GM18951 (cell line): Measurements from ENCODE around the gene WDR76.

Experiments used
- POLR2A ChIP-seq: IDR thresholded peaks from 4 replicates; pipeline ENCODE4 v1.6.1; 2011; ENCODE audit warnings: mild to moderate bottlenecking; ENCODE audit not compliant: insufficient read length, insufficient read depth; ENCODE audit errors: extremely low read depth
- in situ Hi-C: fragments of 300-500 bp; cut with MboI; formaldehyde crosslinking; loops from one replicate; pipeline ENCODE4 v1.12.0; 2022; ENCODE audit warnings: low sequenced_read_pairs, mixed read lengths, inconsistent platforms; ENCODE audit not compliant: unreplicated experiment

Gene WDR76

DNA sequence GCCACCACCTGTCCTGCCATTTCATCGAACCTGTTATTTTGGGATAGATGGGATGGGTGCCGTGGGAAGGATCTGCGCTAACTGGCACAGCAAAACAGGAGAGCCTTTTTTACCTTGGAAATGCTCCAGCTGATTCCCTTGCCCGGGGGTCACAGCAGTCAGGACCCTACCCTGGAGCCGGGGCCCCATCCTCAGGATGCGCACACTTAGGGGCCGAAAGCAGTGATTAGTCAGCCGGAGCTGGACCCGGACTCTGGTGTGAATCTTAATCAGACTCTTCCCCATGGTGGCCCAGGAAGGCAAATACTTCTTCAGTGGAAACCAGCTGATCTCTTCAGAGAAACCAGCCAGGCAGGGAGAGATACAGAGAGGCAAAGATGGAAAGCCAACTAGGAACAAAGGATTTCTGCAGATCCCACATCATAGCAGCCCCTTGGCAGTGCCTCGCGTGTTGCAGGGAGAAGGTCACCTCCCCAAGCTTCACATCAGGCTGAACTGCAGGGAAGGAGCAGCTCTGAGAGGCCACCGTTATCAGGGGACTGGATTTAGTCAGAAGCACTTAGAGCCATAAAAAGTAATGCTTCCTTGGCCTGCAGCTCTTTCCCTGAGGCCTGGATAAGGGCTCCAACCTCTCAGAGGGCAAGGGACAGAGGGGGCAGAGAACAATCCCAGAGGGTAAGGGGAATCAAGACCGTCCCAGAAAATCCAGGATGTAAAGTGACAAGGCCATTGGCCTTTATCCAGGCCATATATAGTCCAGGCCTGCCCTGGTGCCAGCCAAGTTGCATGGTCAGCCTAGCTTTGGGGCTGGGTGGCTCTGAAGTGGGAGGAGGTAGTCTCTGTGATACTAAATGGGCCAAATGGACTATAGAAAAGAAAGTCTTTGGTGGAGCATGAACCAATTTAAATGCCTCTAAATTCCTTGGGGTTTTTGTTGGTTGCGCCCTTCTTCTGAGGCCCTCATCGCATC is 52.9 kb downstream of the WDR76 start:
- TF ChIP-seq POLR2A, result no peak
- in situ Hi-C loops, result no loop called here

DNA sequence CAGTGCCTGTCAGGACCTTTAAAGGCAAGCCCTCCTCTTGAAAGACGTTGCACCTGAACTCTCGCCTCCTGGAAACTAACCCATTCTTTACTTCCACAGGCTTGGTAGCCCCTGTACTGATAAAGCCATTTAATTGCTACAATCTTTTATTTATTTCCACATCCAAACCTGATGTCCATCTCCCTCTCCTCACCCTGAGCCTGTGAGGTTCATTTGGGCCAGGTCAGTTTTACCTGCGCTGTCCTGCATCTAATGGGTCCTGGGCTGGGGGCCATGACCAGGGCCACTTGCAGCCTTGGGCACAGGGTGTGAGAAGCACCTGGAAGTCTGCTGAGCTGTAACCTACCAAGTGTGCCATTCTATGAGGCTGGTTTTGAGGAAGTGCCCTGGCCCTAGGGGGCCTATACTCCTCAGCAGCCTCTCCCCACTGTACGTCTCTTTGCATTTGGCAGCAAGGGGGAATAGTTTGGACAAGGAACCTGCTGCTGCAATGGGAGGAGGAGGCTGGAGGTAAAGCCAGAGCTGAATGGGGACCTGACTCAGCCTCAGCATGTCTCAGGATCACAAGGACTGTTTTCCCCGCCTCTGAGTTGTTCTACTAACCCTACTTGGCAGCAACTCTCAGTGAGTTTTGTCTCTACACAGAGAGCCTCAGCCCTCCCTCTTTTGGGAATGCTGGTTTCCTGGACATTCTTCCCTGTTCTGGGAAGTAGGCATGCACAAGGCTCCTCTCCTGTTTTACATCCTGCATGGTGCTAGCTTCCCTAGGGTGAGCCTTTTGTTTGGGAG is 53.8 kb downstream of the WDR76 start:
- no peak for TF ChIP-seq POLR2A
- in situ Hi-C loops, result no loop called here

DNA sequence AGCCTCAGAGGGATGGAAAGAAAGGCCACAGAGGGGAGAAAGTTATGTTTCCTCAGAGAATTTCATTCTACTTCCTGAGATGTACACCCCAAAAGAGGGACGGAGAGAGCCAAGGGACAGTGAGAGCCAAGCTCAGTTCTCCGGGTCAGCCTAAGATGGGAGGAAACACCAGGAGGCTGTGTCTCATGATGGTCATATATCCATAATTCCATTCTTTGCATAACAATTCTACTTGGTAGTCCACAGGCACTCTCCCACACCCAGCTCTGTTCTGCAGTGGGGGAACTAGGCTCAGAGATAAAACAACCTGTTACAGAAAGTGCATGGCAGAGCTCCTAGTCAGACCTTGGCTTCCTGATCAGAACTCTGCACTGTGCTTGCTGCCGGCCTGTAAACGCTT is 54.4 kb downstream of the WDR76 start:
- TF ChIP-seq POLR2A, result no peak
- in situ Hi-C loops, result no loop called here

DNA sequence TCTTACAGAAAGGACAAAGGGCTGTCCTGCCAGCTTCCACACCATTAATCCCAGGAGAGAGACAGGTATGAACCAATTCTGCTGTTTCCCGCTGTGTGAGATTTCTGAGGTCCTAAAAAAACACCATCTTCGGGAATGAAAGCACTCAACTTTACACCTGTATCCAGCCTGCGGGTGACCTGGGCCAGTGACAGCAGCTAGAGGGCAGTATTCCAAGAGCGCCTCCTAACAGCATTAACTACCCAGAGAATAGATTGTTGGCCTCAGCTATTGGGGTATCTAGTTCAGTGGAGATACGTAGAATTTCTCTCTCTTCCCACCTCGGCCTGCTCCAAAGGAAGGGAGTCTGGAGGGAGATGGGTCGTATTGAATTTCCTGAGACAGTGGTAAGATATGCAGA is 55.1 kb downstream of the WDR76 start:
- in situ Hi-C loops, result no loop called here
- TF ChIP-seq POLR2A, result no peak

DNA sequence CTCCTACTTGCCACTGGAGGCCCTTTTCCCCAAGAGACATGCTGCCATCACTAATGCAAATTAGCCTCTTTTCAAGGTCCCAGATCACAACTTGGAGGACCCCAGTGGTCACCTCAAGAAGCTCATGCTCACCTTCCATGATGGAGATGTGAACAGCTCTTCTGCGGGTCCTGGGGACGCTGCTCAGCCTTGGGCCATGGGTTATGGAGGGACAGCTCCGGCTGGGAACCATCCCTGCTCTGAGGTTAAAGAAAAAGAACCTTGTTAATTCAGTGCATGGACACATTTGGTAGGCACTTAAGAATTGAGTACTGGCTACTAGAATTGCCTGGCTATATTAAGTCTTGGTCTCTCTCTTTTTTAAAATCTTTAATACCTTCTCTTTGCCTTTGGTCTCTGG is 56.8 kb downstream of the WDR76 start:
- in situ Hi-C loops, result no loop called here

DNA sequence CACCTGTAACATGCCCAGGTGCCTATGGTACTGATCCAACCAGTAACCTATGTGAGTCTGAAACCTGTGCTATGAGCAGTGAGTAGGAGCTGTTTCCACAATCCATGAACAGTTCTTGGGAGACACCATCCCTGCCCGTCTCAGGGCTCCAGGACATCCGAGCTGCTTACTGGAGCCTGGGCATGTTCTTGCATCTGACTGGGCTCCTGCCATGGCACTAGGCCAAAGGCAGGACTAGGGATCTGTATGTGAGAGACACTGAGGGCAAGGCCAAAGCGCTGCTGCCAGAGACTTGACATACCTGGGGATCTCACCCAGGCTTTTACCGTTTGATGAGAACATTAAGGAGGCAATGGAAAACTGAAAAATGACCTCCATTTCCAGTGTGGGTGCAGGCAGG is 59.8 kb downstream of the WDR76 start:
- in situ Hi-C loops, result no loop called here
- TF ChIP-seq POLR2A, result no peak

More for the DNA sequence above, 56.8 kb downstream of the WDR76 start:
- no peak for TF ChIP-seq POLR2A

DNA sequence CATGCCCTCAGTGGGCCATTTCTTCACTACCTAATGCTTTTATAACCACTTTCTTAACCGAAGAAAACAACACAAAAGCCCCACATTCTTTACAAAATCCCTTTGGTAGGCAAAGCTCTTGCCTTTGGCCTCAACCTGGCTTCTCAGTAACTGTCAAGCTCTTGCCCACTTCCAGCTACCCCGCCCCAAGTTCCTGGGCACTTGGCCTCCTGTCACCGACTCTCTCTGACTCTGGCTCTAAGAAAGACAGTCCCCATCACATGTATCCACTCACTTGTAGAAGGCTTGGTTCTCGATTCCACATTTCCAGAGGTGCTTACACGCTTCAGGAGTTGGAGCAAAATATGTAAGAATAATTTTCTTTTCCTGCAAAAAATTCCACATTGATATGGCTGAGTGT is 61.1 kb downstream of the WDR76 start:
- no peak for TF ChIP-seq POLR2A
- in situ Hi-C loops, result no loop called here

DNA sequence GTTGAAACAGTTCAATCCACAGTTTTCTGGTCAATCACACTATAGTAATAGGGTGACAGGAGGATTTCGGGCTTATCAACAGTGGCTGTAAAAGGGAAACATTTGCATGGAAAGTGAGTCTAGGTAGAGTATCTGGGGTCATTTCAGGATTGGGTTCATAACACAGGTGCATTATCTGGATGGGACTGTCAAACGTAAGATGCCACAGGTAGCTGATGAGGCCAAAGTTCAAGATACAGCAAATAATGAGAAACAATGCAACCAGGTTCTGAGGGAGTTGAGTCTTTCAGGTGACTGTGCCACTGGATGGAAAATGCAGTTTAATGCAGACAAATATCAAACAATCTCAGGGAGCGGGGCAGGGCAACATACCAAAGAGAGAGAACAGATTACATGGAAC is 62.2 kb downstream of the WDR76 start:
- in situ Hi-C loops, result no loop called here

DNA sequence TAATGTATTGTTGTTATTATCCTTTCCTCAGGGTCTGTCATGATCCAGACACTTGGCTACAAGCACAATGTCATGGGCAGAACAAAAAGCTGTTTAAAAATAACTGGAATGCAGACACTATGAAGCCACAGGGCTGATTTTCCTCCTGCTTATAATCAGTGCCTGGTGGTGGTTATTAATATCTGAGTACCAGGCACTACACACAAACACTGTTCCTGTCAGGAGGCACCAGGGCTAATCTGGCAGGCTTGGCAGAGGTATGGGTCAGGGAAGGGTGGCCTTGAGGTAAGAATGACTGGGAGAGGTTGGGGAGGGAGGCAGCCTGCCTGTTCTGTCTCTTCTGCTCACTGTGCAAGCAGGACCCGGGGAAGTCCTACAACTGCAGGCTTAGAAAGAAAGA is 67.2 kb downstream of the WDR76 start:
- no peak for TF ChIP-seq POLR2A
- in situ Hi-C loops, result no loop called here

More for the DNA sequence above, 62.2 kb downstream of the WDR76 start:
- no peak for TF ChIP-seq POLR2A

DNA sequence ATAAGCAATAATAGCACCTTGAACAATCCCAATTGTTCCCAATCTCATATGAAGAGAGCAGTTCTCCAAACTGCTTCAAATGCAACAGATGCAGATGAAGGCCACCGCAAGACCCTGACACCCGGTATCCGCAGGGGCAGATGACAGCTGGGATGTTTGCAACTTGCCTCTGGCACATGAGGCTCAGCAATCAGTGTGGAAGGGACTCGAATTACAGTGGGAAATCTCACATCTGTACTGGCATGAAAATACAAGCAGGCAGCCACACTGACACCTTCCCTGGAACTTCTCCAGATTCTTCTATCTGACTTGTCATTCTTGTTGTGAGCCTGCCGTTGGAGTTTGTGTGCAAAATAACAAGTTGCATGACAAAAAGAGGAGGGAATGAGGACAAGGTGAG is 68.8 kb downstream of the WDR76 start:
- no peak for TF ChIP-seq POLR2A
- in situ Hi-C loops, result no loop called here

DNA sequence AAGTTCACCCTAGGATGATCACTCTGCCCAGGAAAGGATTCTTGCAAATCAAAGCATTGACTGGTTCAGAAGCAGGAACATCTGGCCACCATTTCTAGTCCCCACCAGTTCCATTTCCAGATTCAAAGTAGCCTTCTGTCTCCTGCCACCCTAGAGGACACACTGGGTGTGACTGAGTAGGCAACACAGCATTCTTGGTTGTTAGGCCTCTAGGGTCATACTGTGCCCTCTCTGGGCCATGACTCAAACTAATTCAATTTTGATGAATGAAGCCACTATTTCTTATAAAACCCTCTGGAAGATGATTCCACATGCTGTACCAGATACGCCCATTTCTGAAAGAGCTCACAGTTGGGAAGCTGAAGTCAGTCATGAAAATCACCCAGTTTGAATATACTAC is 69.7 kb downstream of the WDR76 start:
- in situ Hi-C loops, result no loop called here

DNA sequence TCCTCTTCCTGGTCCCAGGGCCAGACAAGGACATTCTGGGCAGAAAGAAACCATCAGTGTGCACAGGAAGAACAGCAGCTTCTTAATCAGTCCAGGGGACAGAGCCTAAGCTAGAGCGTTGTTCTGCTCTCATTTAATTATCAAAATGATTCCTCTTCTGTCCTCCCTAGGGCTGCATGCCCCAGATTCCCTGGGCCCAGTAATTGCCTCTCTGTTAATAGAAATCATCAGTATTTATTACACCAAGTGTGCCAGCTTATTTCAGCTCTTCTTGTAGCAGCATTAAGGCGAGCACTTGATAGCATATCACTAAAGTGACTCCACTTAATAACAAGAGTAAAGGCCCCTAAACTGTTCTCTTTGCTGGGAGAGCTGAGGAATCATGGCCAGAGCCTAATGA is 72.1 kb downstream of the WDR76 start:
- in situ Hi-C loops, result no loop called here
- TF ChIP-seq POLR2A, result no peak

More for the DNA sequence above, 69.7 kb downstream of the WDR76 start:
- no peak for TF ChIP-seq POLR2A

DNA sequence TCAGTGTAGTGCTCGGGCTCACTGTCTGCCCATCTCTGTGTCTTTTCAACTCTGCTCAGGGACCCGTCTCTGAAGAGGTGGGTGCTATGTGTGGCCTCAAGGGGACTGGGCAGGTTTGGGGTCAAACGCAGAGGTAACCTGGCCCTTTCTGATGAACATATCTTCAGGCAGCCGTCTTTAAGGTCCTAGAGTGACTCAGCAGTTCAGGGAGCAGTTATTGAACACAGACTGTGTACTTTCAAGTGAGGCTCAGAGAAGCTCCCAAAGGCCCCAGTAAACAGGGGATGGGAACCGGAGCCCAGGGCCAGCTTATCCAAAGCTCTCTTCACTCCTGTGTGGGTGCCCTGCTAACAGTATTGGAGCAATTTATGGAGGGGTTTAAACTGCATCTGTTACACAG is 73.1 kb downstream of the WDR76 start:
- no peak for TF ChIP-seq POLR2A
- in situ Hi-C loops, result loop anchor here (5.0 kb wide), 1 partner anchor 167 kb away; no protein-coding TSS in a partner anchor
